ENCODE data around the gene ACTR3.

ACTR3 gene

GRCh38 chr2:114006460-114006859 lies 116.6 kb downstream of the ACTR3 start:
- DNase-seq: no peak

GRCh38 chr2:114007436-114007835 lies 117.5 kb downstream of the ACTR3 start:
- no peak for DNase-seq

GRCh38 chr2:114008720-114009119 lies 118.8 kb downstream of the ACTR3 start:
- DNase-seq: no peak

- DNase-seq: no peak
Observed at GRCh38 chr2:114009205-114009944, 119.5 kb downstream of the ACTR3 start.

GRCh38 chr2:114010001-114010400 lies 120.1 kb downstream of the ACTR3 start:
- DNase-seq: no peak

- DNase-seq: peak in 1 of 2 donors; percentile 3
Observed at GRCh38 chr2:114011713-114012112, 121.8 kb downstream of the ACTR3 start.

Data from CD4-positive, alpha-beta T cell treated with Interferon alpha-2 for 1 hour (primary cell).